ENCODE measurements around the gene MYH11. TPM values are rescaled to one million over a fixed set of nuclear protein-coding genes. Genes with fewer than 3 reads are reported as not detected.
"Not testable (repeated sequence)": the region's sequence is repeated elsewhere in the genome, so short reads cannot be mapped to it uniquely, and the experiment has no call there.

The MYH11 gene
- total RNA-seq, 1 experiment from 2014 or later = 0.05 TPM

DNA sequence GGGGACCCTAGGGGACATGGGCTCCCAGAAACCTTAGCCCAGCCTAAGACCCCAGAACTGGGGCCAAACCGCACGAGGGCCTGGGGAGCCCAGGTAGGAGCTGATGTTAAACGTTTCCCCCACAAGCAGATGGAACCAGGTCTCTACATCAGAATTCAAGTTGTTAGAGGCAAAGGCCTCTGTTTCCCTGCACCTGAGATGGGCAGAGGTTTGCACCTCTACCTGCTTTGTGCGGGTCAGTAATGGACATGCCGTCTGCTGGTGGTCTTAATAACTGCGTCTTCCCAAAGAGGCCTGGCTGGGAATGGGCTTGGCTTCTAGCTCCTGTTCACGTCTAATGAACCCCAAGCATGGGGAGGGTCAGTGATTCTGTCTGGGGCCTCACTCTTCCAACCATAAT lies 127.7 kb downstream of the MYH11 start:
- intact Hi-C loops (cut with micrococcal nuclease; ENCODE audit: unreplicated experiment) = no loop called here
- no TSS peak for BruUV-seq (replicated peaks)
- Mint-ChIP-seq H3K27ac (ENCODE audit: unreplicated experiment) (no peak overlapping the region), H3K4me3 (ENCODE audit: low read depth, unreplicated experiment) (no peak overlapping the region), H3K36me3 (ENCODE audit: insufficient read depth, unreplicated experiment) (peaks cover 6% of the 10 kb centered on the region), H3K9me3 (ENCODE audit: low read depth, unreplicated experiment) (no peaks in the 10 kb centered on the region), H3K4me1 (ENCODE audit: low read depth, unreplicated experiment) (no peaks in the 10 kb centered on the region), H3K27me3 (ENCODE audit: unreplicated experiment) (no peaks in the 10 kb centered on the region)
- CTCF ChIA-PET = no interaction called here
- TF ChIP-seq, protein P1, sequence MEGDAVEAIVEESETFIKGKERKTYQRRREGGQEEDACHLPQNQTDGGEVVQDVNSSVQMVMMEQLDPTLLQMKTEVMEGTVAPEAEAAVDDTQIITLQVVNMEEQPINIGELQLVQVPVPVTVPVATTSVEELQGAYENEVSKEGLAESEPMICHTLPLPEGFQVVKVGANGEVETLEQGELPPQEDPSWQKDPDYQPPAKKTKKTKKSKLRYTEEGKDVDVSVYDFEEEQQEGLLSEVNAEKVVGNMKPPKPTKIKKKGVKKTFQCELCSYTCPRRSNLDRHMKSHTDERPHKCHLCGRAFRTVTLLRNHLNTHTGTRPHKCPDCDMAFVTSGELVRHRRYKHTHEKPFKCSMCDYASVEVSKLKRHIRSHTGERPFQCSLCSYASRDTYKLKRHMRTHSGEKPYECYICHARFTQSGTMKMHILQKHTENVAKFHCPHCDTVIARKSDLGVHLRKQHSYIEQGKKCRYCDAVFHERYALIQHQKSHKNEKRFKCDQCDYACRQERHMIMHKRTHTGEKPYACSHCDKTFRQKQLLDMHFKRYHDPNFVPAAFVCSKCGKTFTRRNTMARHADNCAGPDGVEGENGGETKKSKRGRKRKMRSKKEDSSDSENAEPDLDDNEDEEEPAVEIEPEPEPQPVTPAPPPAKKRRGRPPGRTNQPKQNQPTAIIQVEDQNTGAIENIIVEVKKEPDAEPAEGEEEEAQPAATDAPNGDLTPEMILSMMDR (IDR thresholded peaks at IDR 0.05; ENCODE audit: unreplicated experiment) = no peak
- no peak for DNase-seq

DNA sequence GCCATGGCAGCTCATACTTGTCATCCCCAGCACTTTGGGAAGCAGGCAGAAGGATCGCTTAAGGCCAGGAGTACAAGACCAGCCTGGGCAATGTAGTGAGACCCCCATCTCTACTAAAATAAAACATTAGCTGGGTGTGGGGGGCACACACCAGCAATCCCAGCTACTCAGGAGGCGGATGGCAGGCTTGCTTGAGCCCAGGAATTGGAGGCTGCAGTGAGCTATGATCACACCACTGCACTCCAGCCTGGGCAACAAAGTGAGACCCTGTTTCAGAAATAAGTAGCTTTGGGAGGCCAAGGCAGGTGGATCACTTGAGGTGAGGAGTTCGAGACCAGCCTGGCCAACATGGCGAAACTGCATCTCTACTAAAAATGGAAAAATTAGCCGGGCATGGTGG lies 129.1 kb downstream of the MYH11 start:
- H3K36me3 Mint-ChIP-seq (ENCODE audit: insufficient read depth, unreplicated experiment); H3K4me3 Mint-ChIP-seq (ENCODE audit: low read depth, unreplicated experiment); BruUV-seq (replicated peaks); H3K9me3 Mint-ChIP-seq (ENCODE audit: low read depth, unreplicated experiment); H3K27ac Mint-ChIP-seq (ENCODE audit: unreplicated experiment); DNase-seq; intact Hi-C loops (cut with micrococcal nuclease; ENCODE audit: unreplicated experiment); H3K27me3 Mint-ChIP-seq (ENCODE audit: unreplicated experiment); H3K4me1 Mint-ChIP-seq (ENCODE audit: low read depth, unreplicated experiment); CTCF ChIA-PET: not testable (repeated sequence)

DNA sequence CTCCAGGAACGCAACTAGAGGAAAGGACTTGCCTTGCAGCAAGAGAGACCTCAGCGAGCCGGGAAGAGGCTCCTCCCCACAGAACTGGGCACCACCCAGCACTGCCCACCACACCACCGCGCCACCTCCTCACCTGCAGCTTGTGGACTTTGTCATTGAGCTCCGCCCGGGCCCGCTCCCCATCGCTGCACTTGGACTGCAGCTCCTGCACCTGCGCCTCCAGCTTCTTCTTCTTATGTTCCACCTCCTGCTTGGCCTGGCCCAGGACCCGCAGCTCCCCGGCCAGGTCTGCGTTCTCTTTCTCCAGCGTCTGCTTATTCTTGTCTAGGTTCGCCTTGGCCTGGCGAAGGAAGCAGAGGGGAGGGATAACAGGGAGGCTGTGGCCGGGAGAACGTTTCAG lies 130.1 kb downstream of the MYH11 start:
- Mint-ChIP-seq H3K27ac (ENCODE audit: unreplicated experiment) (no peak overlapping the region), H3K9me3 (ENCODE audit: low read depth, unreplicated experiment) (no peaks in the 10 kb centered on the region), H3K4me3 (ENCODE audit: low read depth, unreplicated experiment) (no peak overlapping the region), H3K36me3 (ENCODE audit: insufficient read depth, unreplicated experiment) (peaks cover 6% of the 10 kb centered on the region), H3K4me1 (ENCODE audit: low read depth, unreplicated experiment) (no peaks in the 10 kb centered on the region), H3K27me3 (ENCODE audit: unreplicated experiment) (no peaks in the 10 kb centered on the region)
- no TSS peak for BruUV-seq (replicated peaks)
- intact Hi-C loops (cut with micrococcal nuclease; ENCODE audit: unreplicated experiment) = no loop called here
- DNase-seq = no peak
- TF ChIP-seq, protein P1 (IDR thresholded peaks at IDR 0.05; ENCODE audit: unreplicated experiment) = no peak
- CTCF ChIA-PET = no interaction called here

DNA sequence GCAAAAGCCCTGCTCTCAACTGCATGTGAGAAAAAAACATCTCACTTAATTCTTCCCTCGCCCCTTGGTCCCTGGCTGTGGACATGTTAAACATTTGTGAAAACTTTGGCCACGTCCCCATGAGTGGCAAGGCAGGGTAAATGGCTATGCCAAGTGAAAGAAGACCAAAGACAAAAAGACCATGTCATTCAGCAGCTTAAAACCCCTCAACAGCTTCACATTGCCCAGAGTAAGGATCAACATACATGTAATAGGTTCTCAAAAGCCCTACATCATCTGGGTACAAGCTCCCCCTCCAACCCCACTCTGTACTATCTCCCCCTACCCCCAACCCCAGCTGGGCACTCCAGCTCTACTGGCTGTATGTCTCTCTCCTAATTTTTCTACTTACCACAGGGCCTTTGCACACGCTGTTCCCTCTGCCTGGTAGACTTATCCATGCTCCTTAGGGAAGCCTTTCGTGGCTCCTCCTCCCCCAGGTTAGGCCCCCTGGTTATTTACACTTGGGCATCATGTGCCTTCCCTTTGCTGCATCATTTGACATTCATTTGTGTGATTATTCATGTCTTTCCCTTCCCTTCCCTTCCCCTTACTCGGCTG lies 131.1 kb downstream of the MYH11 start:
- Mint-ChIP-seq H3K27ac (ENCODE audit: unreplicated experiment) (no peak overlapping the region), H3K4me1 (ENCODE audit: low read depth, unreplicated experiment) (no peaks in the 10 kb centered on the region), H3K27me3 (ENCODE audit: unreplicated experiment) (no peaks in the 10 kb centered on the region), H3K4me3 (ENCODE audit: low read depth, unreplicated experiment) (no peak overlapping the region), H3K36me3 (ENCODE audit: insufficient read depth, unreplicated experiment) (peaks cover 6% of the 10 kb centered on the region), H3K9me3 (ENCODE audit: low read depth, unreplicated experiment) (no peaks in the 10 kb centered on the region)
- CTCF ChIA-PET = no interaction called here
- no TSS peak for BruUV-seq (replicated peaks)
- TF ChIP-seq, protein P1 (IDR thresholded peaks at IDR 0.05; ENCODE audit: unreplicated experiment) = no peak
- DNase-seq = no peak
- intact Hi-C loops (cut with micrococcal nuclease; ENCODE audit: unreplicated experiment) = no loop called here

DNA sequence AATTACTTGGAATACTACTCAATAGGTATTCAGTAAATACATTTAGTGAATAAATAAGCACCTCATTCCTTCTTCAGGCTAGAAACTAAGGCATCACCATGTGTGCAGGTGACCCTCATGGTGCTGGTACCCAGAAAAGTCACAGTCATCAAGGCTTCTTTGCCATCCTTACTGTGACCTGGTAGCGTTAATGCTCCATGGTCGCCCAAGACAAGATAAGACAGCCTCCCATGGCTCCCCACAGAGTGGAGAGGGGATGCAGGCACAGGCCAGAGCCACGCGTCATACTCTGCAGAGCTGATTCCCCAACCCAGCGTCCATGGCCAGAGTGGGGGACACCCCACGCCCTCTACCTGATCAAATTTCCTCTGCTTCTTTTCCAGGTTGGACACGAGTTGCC lies 133.0 kb downstream of the MYH11 start:
- H3K36me3 Mint-ChIP-seq (ENCODE audit: insufficient read depth, unreplicated experiment) = peaks cover 6% of the 10 kb centered on the region

More for the DNA sequence above, 133.0 kb downstream of the MYH11 start:
- no peaks in the 10 kb centered on the region for H3K9me3 Mint-ChIP-seq (ENCODE audit: low read depth, unreplicated experiment)
- DNase-seq = no peak
- H3K4me1 Mint-ChIP-seq (ENCODE audit: low read depth, unreplicated experiment) = no peaks in the 10 kb centered on the region
- CTCF ChIA-PET = no interaction called here
- H3K27me3 Mint-ChIP-seq (ENCODE audit: unreplicated experiment) = no peaks in the 10 kb centered on the region
- intact Hi-C loops (cut with micrococcal nuclease; ENCODE audit: unreplicated experiment) = no loop called here
- TF ChIP-seq, protein P1 (IDR thresholded peaks at IDR 0.05; ENCODE audit: unreplicated experiment) = no peak
- no peak overlapping the region for H3K4me3 Mint-ChIP-seq (ENCODE audit: low read depth, unreplicated experiment)
- H3K27ac Mint-ChIP-seq (ENCODE audit: unreplicated experiment) = no peak overlapping the region
- no TSS peak for BruUV-seq (replicated peaks)

Data from Calu3 (cell line).